ENCODE results near the gene ISYNA1.
A peak's percentile ranks its signal among the peaks of the same experiment; 100 is the strongest.

The ISYNA1 gene

GRCh38 chr19:18442941-18443340 lies 5.0 kb upstream of the ISYNA1 start:
- DNase-seq, result no peak

DNA sequence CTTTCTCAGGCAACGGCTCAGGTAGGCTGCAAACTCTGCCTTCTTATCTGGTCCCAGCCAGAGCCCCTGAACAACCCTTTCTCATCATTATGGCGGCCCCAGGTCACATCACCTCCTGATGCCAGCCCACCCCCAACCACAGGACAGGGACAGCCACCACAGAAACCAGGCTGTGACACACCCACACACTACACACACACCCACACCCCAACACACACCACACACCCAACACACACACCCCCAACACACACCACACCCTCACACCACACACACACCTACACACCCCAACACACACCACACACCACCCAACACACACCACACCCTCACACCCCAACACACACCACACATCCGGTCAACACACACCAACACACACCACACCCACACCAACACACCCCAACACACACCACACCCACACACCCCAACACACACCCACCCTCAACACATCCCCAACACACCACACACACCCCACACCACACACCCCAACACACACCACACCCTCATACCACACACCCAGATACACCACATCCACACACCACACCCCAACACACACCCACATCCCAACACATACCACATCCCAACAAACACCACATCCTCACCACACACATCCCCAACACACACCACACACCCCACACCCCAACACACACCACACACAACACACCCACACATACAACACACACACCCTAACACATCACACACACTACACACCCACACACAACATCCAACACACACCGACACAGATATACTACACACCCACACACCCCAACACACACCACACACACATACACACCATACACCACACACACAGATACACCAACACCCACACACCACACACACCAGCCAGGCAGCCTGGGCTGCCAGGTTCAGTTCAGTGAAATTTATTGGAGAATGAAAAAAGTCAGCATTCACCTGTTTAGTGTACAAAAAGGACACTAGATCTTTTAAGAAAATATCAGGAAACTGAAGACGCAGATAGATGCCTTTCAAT lies 4.2 kb upstream of the ISYNA1 start:
- no peak for DNase-seq

GRCh38 chr19:18440936-18441803 lies 3.2 kb upstream of the ISYNA1 start:
- DNase-seq, result no peak

GRCh38 chr19:18440415-18440877 lies 2.5 kb upstream of the ISYNA1 start:
- no peak for DNase-seq

GRCh38 chr19:18439910-18440237 lies 1.9 kb upstream of the ISYNA1 start:
- DNase-seq, result no peak

DNA sequence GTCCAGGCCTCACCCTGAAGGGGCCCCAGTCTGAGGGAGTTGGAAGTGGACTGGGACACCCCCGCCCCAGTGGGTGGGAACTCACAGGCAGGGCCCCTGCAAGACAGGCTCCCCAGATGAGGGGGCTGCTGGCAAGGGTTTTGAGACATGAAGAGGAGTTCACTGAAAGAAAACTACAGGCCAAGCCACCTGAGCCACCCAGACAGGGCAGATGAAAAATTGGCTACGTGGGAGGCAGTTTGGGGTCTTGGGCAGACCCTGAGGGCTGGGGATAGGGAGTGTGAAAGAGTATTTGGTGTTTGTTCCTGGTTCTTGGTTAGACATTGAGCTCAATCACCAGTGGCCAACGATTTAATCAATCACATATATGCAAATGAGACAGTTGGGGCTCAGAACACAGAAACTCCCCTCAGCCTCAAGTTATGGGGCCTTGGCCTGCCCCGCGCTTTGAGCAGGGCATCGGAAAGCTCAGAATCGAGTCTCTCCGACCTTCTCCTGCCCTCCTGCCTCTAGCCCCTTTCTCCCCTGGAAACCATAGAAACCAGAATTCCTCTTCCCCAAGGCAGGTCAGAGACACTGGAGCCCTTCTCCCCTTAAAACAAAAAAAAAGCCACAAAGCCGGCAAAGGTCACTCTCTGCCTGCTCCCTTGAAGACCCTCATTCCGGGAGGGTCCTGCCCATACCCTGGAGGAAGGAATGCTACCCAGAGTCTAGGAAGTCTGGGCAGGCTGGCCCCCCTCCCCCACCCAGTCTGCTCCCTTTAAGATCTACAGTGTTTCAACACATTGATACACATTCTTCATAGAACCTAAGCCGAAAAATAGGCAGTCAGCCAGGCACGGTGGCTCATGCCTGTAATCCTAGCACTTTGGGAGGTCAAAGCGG lies 1.3 kb upstream of the ISYNA1 start:
- peak; percentile 82 for DNase-seq

GRCh38 chr19:18438331-18439024 lies 545 bp upstream of the ISYNA1 start:
- no peak for DNase-seq

DNA sequence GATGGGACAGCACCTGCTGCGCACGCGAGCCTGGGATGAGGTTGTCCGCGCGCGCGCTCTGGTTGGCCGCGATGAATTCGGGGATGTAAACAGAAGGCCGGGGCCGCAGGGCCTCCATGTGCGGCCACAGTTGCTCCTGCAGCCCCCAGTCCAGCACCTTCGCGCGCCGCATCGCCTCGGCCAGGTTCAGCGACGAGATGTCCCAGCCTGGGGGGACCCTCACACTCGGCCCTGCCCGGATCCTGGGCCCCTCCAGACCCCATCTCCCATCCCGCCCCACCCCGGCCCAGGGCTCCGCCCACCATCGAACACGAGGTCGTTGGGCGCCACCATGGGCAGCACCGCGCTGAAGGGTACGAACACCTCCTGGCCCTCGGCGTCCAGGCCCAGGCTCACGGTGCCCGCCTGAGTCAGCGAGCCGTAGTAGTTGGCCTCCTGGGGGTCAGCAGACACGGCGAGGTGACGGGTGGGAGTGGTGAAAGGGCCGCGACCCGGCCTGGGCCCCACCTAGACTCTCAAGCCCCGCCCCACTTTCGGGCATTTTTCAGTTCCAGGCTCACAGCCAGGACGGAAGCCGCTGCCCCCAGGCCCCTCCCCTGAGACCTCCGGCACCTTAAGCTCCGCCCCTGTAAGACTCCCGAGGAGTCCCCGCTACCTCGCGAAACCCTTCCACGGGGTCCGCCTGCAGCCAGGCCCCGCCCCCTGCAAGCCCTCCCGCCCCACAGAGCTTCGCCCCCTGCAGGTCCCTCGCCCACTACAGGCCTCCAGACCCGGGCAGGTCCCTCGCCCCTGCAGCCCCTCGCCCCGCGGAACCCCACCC lies 1.1 kb downstream of the ISYNA1 start:
- DNase-seq, result peak; percentile 85

- no peak for DNase-seq
Observed at GRCh38 chr19:18435842-18436670, 1.9 kb downstream of the ISYNA1 start.

GRCh38 chr19:18435178-18435841 lies 2.6 kb downstream of the ISYNA1 start:
- DNase-seq, result no peak

- no peak for DNase-seq
Observed at GRCh38 chr19:18434411-18435175, 3.3 kb downstream of the ISYNA1 start.

GRCh38 chr19:18433735-18434398 lies 4.1 kb downstream of the ISYNA1 start:
- DNase-seq, result no peak

DNA sequence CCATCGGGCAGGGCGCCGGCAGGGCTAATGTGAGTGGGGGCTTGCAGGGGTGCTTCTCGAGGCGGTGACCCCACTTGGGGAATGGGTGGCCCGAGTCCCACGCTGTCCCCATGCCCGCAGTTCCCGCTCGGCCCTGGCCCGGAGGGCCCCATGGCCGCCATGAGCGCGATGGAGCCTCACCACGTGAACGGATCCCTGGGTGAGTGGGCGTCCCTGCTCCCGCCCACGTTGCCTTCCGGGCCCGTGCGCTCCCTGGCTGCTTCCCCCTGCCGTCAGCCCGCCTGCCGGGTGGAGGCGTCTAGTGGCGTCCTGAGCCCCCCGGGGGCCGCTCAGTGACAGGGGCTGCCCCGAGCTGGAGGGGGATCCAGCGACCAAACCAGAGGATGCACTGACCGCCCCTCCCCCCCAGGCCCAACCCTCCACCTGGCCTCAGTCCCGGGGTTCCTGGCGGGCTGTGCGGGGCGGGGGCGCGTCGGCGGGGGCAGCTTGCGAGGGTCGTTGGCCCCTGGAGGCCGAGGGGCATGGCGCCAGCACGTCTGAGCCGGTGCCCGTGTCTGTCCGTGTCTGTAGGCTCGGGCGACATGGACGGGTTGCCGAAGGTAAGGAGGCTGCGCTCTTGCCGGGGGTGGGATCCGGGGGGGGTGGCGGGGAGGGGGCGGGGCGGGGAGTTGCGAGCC lies 4.8 kb downstream of the ISYNA1 start:
- no peak for DNase-seq

DNA sequence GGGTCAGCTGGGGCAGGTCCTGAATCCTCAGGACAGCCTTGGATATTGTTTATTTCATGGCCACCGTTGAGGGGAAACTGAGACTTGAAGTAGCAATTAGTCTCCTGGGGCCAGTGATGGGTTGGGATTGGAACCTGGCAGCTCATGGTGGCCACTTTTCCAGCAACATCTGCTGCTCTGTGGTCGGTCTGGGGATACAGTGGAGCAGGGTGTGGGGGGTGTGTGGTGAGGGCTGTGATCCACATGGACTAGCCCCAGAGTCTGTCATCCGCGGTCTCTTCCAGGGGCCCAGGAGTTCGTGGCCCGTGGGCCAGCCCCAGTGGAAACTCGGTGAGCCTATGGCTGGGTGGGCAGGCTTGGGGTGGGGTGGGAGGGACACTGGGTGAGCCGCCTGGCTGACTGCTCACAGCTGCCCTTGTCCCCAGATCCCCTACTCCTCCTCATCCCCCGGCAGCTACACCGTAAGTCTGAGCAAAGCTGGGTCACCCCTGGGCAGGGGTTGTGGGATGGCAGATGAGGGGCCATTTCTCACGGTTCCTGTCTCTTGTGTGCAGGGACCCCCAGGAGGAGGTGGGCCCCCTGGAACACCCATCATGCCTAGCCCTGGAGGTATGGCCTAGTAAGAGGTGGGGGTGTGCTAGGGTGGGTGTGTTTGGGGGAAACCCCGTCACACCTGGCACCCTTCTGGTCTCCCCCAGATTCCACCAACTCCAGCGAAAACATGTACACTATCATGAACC lies 5.5 kb downstream of the ISYNA1 start:
- peak; percentile 49 for DNase-seq

- no peak for DNase-seq
Observed at GRCh38 chr19:18431351-18432197, 6.4 kb downstream of the ISYNA1 start.
